Kidney (tissue), 14 donors: Measurements from ENCODE around the gene GAS7. TPM values are rescaled to one million over a fixed set of nuclear protein-coding genes. Genes with fewer than 3 reads are reported as not detected.

Experiments
- DNase-seq, 5 donors: peaks; one replicate each; pipeline ENCODE4 v3.0.0-alpha.2; 2013 to 2020
- FAIRE-seq: peaks from 2 replicates; lab custom pipeline; 2012; peaks lifted over from hg19 to GRCh38; lab: Jason Lieb, UNC
- H3K27ac ChIP-seq, 2 donors: one replicate each; pipeline ENCODE4 v1.7.0; 2013; ENCODE audit warnings: low read depth in 2 of 2, low read length in 2 of 2, inconsistent platforms in 1 of 2
- H3K27me3 ChIP-seq: one replicate; pipeline ENCODE4 v1.7.1; 2013; ENCODE audit warnings: low read length, inconsistent platforms; ENCODE audit not compliant: control insufficient read depth, insufficient read depth
- H3K36me3 ChIP-seq, 3 donors: one replicate each; pipeline versions ENCODE4 v1.7.0 to v1.7.1; 2013; ENCODE audit warnings: low read length in 3 of 3, control low read depth in 1 of 3, inconsistent platforms in 1 of 3; ENCODE audit not compliant: insufficient read depth in 3 of 3, control insufficient read depth in 2 of 3
- H3K4me1 ChIP-seq, 3 donors: one replicate each; pipeline versions ENCODE4 v1.7.0 to v1.7.1; 2013; ENCODE audit warnings: low read length in 3 of 3, inconsistent platforms in 1 of 3, low read depth in 1 of 3; ENCODE audit not compliant: control insufficient read depth in 2 of 3, insufficient read depth in 2 of 3
- H3K4me3 ChIP-seq, 3 donors: one replicate each; pipeline versions ENCODE4 v1.7.0 to v1.8.1; 2013; ENCODE audit warnings: low read length in 3 of 3, control low read depth in 1 of 3, inconsistent platforms in 1 of 3
- H3K9ac ChIP-seq, 3 donors: one replicate each; pipeline versions ENCODE4 v1.7.0 to v1.7.1; 2013; ENCODE audit warnings: low read length in 3 of 3, control low read depth in 1 of 3, inconsistent platforms in 1 of 3
- H3K9me3 ChIP-seq, 3 donors: one replicate each; pipeline versions ENCODE4 v1.7.0 to v1.7.1; 2013; ENCODE audit warnings: low read length in 3 of 3, control low read depth in 1 of 3, inconsistent platforms in 1 of 3; ENCODE audit not compliant: control insufficient read depth in 2 of 3, insufficient read depth in 1 of 3
- CTCF ChIP-seq: IDR thresholded peaks from 3 replicates; pipeline ENCODE4 v1.5.1; 2012; ENCODE audit warnings: mild to moderate bottlenecking, moderate library complexity, borderline replicate concordance; ENCODE audit not compliant: insufficient read depth; ENCODE audit errors: extremely low read depth
- intact Hi-C: fragments of 100-400 bp; cut with DNase I; formaldehyde crosslinking; loops from one replicate; pipeline ENCODE4 v1.11.1; 2022
- polyA plus RNA-seq: library from polyadenylated mRNA; stranded (reverse); fragments of 350-450 nt; fragmentation: Illumina TruSeq; extraction: RNeasy Lipid Tissue Mini Kit (QIAGEN cat#74804); gene quantifications from one replicate; pipeline ENCODE4 v1.2.3, GENCODE V29; 2014; ENCODE audit warnings: low read depth, low replicate concordance; ENCODE audit not compliant: insufficient read depth
- total RNA-seq: library from RNA; stranded (reverse); fragmentation: NEBNext Ultra II Directional; extraction: Animal tissue kit (Norgen Biotek cat#: 25700); gene quantifications from one replicate; pipeline ENCODE4 v1.2.1, GENCODE V29; 2021
- donor health status: control.
- donor health status: control.
- donor health status: control.
- donor health status: control.
- donor health status: control.
- donor health status: DM: yes; HTN: yes; CAD: no.
- donor health status: Normal renal cell carcinoma (clear cell type).

Gene GAS7
- total and polyA plus RNA-seq, 2 donors from 2014 or later: 1.1 to 20.5 TPM

GRCh38 chr17:10034719-10035475 is 163.5 kb downstream of the GAS7 start:
- no peak for FAIRE-seq
- intact Hi-C loops: no loop called here

GRCh38 chr17:10033959-10034358 is 164.4 kb downstream of the GAS7 start:
- no peak overlapping the region for H3K27ac ChIP-seq
- intact Hi-C loops: no loop called here
- no peak for DNase-seq
- H3K9ac ChIP-seq: no peak overlapping the region
- H3K9me3 ChIP-seq: no peaks in the 10 kb centered on the region
- no peak overlapping the region for H3K4me3 ChIP-seq
- H3K4me1 ChIP-seq: peaks cover 0 to 7% (median 2%) of the 10 kb centered on the region in 3 donors
- no peak for TF ChIP-seq CTCF
- H3K36me3 ChIP-seq: no peaks in the 10 kb centered on the region
- no peaks in the 10 kb centered on the region for H3K27me3 ChIP-seq
- FAIRE-seq: no peak

More at GRCh38 chr17:10034719-10035475, 163.5 kb downstream of the GAS7 start:
- H3K4me3 ChIP-seq: no peak overlapping the region
- no peak for TF ChIP-seq CTCF
- no peak overlapping the region for H3K9ac ChIP-seq
- H3K4me1 ChIP-seq: peaks cover 0 to 7% (median 2%) of the 10 kb centered on the region in 3 donors
- no peak overlapping the region for H3K27ac ChIP-seq
- DNase-seq: peak in 2 of 5 donors; percentile 35 to 41
- no peaks in the 10 kb centered on the region for H3K36me3 ChIP-seq
- H3K27me3 ChIP-seq: no peaks in the 10 kb centered on the region
- no peaks in the 10 kb centered on the region for H3K9me3 ChIP-seq

- Histone ChIP-seq H3K4me3 (no peak overlapping the region), H3K27me3 (no peaks in the 10 kb centered on the region), H3K9ac (no peak overlapping the region), H3K36me3 (no peaks in the 10 kb centered on the region), H3K27ac (no peak overlapping the region), H3K4me1 (peaks cover 0 to 7% (median 2%) of the 10 kb centered on the region in 3 donors), H3K9me3 (no peaks in the 10 kb centered on the region)
- FAIRE-seq: no peak
- peak in 1 of 5 donors; percentile 23 for DNase-seq
- intact Hi-C loops: no loop called here
- TF ChIP-seq CTCF: no peak
Measured at GRCh38 chr17:10033449-10033848, 165.0 kb downstream of the GAS7 start.
